ENCODE measurements around the gene RAC2. TPM values are rescaled to one million over a fixed set of nuclear protein-coding genes. Genes with fewer than 3 reads are reported as not detected.
A peak's percentile ranks its signal among the peaks of the same experiment; 100 is the strongest.

Gene RAC2
- total and polyA plus RNA-seq, 2 of the 8 experiments (the other 6 are each of a cell fraction or from before 2014, with no cell fraction given): 2.3 to 4.3 TPM

- TF ChIP-seq GABPA (IDR thresholded peaks at IDR 0.05; ENCODE audit: borderline replicate concordance, insufficient read depth, low read length) (peak; percentile 40; the same call in 1 of the 2 replicates), SP2 (IDR thresholded peaks at IDR 0.05; ENCODE audit: low read length) (no peak), KDM1A (IDR thresholded peaks at IDR 0.05; ENCODE audit: borderline replicate concordance, low read length) (peak; percentile 92), RXRA (IDR thresholded peaks at IDR 0.05; ENCODE audit: insufficient read depth, low read depth, low read length) (no peak), POLR2A (IDR thresholded peaks at IDR 0.05; ENCODE audit: control extremely low read depth in 1 of 2, low read depth in 2 of 2, low read length in 2 of 2) (peak in 1 of 2 experiments; percentile 53; a peak in 1 of 3 replicates), TBP (IDR thresholded peaks at IDR 0.05; ENCODE audit: low read depth, low read length) (no peak), TAF7 (optimal IDR thresholded peaks at IDR 0.05; ENCODE audit: borderline replicate concordance, low read depth, low read length) (peak; percentile 63), HDAC6 (IDR thresholded peaks at IDR 0.05; ENCODE audit: low read depth, low read length) (no peak), CTBP2 (IDR thresholded peaks at IDR 0.05; ENCODE audit: borderline replicate concordance, insufficient read depth, insufficient read length, low read length) (peak; percentile 100), SIRT6 (IDR thresholded peaks at IDR 0.05; ENCODE audit: low read length) (no peak), JUN (IDR thresholded peaks at IDR 0.05; ENCODE audit: low read depth, low read length) (no peak), BRCA1 (IDR thresholded peaks at IDR 0.05; ENCODE audit: low read depth, low read length) (no peak), FOSL1 (IDR thresholded peaks at IDR 0.05; ENCODE audit: insufficient read depth, low read depth, low read length) (no peak), EGR1 (IDR thresholded peaks at IDR 0.05; ENCODE audit: borderline replicate concordance, low read depth, low read length) (peak; percentile 98), CREB1 (IDR thresholded peaks at IDR 0.05) (no peak), ATF3 (IDR thresholded peaks at IDR 0.05; ENCODE audit: insufficient read depth, low read depth, low read length) (no peak), SUZ12 (IDR thresholded peaks at IDR 0.05; ENCODE audit: low read length) (peak; percentile 79; the same call in 1 of the 2 replicates), POU5F1 (IDR thresholded peaks at IDR 0.05; ENCODE audit: low read depth, low read length) (no peak), TEAD4 (IDR thresholded peaks at IDR 0.05; ENCODE audit: low read depth, low read length) (no peak), EZH2 (IDR thresholded peaks at IDR 0.05; ENCODE audit: low read depth, low read length, severe bottlenecking) (no peak), YY1 (IDR thresholded peaks at IDR 0.05; ENCODE audit: low read depth, low read length) (peak; percentile 53; the same call in 1 of the 2 replicates), SAP30 (IDR thresholded peaks at IDR 0.05; ENCODE audit: insufficient read depth, insufficient replicate concordance, low read length) (no peak), TCF12 (IDR thresholded peaks at IDR 0.05; ENCODE audit: low read depth, low read length) (0 out of 2 replicates have a peak, but pooled peaks have one; percentile 9)
- TF ChIP-seq, protein P1, sequence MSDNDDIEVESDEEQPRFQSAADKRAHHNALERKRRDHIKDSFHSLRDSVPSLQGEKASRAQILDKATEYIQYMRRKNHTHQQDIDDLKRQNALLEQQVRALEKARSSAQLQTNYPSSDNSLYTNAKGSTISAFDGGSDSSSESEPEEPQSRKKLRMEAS (IDR thresholded peaks at IDR 0.05): no peak
Measured at GRCh38 chr22:37187891-37188761, 55.9 kb downstream of the RAC2 start, which contains the start of gene C1QTNF6 (continued).
